Heart right ventricle (tissue), 16 donors: ENCODE data around the gene ZSCAN22. TPM values are rescaled to one million over a fixed set of nuclear protein-coding genes. Genes with fewer than 3 reads are reported as not detected.

ENCODE experiments used
- ATAC-seq, 8 donors: fragments of 200-7000 bp; cut with Tn5 transposase; one replicate each; pipeline ENCODE4 v1.9.1; 2020; ENCODE audit warnings: mild to moderate bottlenecking in 8 of 8, moderate library complexity in 8 of 8, moderate number of reproducible peaks in 1 of 8
- DNase-seq, 2 donors: peaks; one replicate each; pipeline ENCODE4 v3.0.0-alpha.2; 2020
- H3K27ac ChIP-seq, 10 donors: fragments of 200-600 bp; sonication (generic) in 2 of 10; one replicate each; pipeline versions ENCODE4 v1.5.0 to v1.8.0; 2020 to 2022; ENCODE audit warnings: mild to moderate bottlenecking in 3 of 10
- H3K27me3 ChIP-seq, 7 donors: fragments of 200-600 bp; one replicate each; pipeline ENCODE4 v1.8.0; 2021 to 2022; ENCODE audit warnings: mild to moderate bottlenecking in 2 of 7
- H3K36me3 ChIP-seq, 9 donors: fragments of 200-600 bp; sonication (generic) in 1 of 9; one replicate each; pipeline versions ENCODE4 v1.5.0 to v1.8.0; 2020 to 2022; ENCODE audit warnings: mild to moderate bottlenecking in 2 of 9
- H3K4me1 ChIP-seq, 9 donors: fragments of 200-600 bp; sonication (generic) in 1 of 9; one replicate each; pipeline versions ENCODE4 v1.5.0 to v1.8.0; 2020 to 2022; ENCODE audit warnings: mild to moderate bottlenecking in 4 of 9
- H3K4me3 ChIP-seq, 10 donors: fragments of 200-600 bp; sonication (generic) in 2 of 10; one replicate each; pipeline versions ENCODE4 v1.5.0 to v1.8.0; 2020 to 2022; ENCODE audit warnings: mild to moderate bottlenecking in 7 of 10, moderate library complexity in 2 of 10
- H3K9me3 ChIP-seq, 11 donors: fragments of 200-600 bp in 10 of 11; sonication (generic) in 2 of 11; one replicate each; pipeline versions ENCODE4 v1.5.0 to v1.8.0; 2013 to 2022; ENCODE audit warnings: mild to moderate bottlenecking in 2 of 11, control low read depth in 1 of 11, moderate library complexity in 1 of 11
- CTCF ChIP-seq, 9 donors: fragments of 200-600 bp; sonication (generic) in 2 of 9; IDR thresholded peaks; one replicate each; pipeline versions ENCODE4 v1.5.0 to v1.8.0; 2021 to 2022; ENCODE audit warnings: antibody characterized with exemption in 9 of 9, mild to moderate bottlenecking in 5 of 9, moderate library complexity in 1 of 9
- WGBS, 2 donors: extraction: QIAGEN DNeasy Blood & Tissue Kit; methylation state at CpG; one replicate each; pipeline ENCODE4 v1.1.7; 2013; ENCODE audit warnings: inconsistent platforms in 1 of 2; 5-methylcytosine and 5-hydroxymethylcytosine counted together
- intact Hi-C, 10 donors: fragments of 100-400 bp; cut with DNase I; formaldehyde crosslinking; loops; one replicate each; pipeline versions ENCODE4 v1.11.1 to v1.14.2; 2022
- polyA plus RNA-seq, 2 donors: library from polyadenylated mRNA; stranded (reverse); fragments of 200-250 nt; gene quantifications; one replicate each; pipeline ENCODE4 v1.2.3, GENCODE V29; 2013
- total RNA-seq, 10 donors: library from RNA; stranded (reverse); fragmentation: NEBNext Ultra II Directional in 3 of 10; extraction: Animal tissue kit (Norgen Biotek cat#: 25700) in 3 of 10; gene quantifications; one replicate each; pipeline versions ENCODE4 v1.2.1 to v1.2.4, GENCODE V29; 2021 to 2023
- donor health status: Arrhythmogenic right ventricular cardiomyopathy.
- donor health status: ischemic (EF 13 %, LVEDD 7.1; RV severe dilation, severe dysfunction).
- donor health status: healthy with polysubstance abuse.
- donor health status: DM: no; HTN: yes; CAD: no.
- donor health status: DM: no; HTN: no; CAD: no.
- donor health status: ischemic (EF 25% LVEDD 6.9; RV normal size, moderate dysfunction).
- donor health status: ischemic (EF 25% LVEDD 5.7; RV mildly dilated, moderate dysfunction).
- donor health status: healthy.
- donor health status: DM: yes; HTN: yes; CAD: no.
- donor health status: Ischemic cardiomyopathy.
- donor health status: ischemic (EF 35%, LVEDD 5.7; RV mildly dilated, moderate dysfunction).
- donor health status: nonischemic (EF 11% LVEDD 7.7; RV severe dilation, severe dysfunction).
- donor health status: DM: yes; HTN: yes; CAD: no.
- donor health status: PGD.
- donor health status: ischemic (EF 29% LVEDD 5.4; RV normal size, mild dysfunction).
- donor health status: nonischemic (EF 23%, LVEDD 6.1; RV moderate dilation, normal function).

ZSCAN22 gene
- total and polyA plus RNA-seq, 12 donors, result 0.80 to 2.1 (median 1.4) TPM

GRCh38 chr19:58336216-58336615 lies 9.4 kb downstream of the ZSCAN22 start:
- 96 to 97% methylated on average over 1 of the region's 1 CpG for WGBS, 2 donors
- ATAC-seq, result no peak
- no peak for TF ChIP-seq CTCF (IDR thresholded peaks at IDR 0.05)
- H3K9me3 ChIP-seq, result peaks cover 0 to 4% (median 0%) of the 10 kb centered on the region in 11 donors
- intact Hi-C loops, result no loop called here
- H3K4me3 ChIP-seq, result no peak overlapping the region
- H3K4me1 ChIP-seq, result no peaks in the 10 kb centered on the region
- no peaks in the 10 kb centered on the region for H3K27me3 ChIP-seq
- peaks cover 0 to 61% (median 17%) of the 10 kb centered on the region in 9 donors for H3K36me3 ChIP-seq
- H3K27ac ChIP-seq, result no peak overlapping the region
- DNase-seq, result no peak

- ATAC-seq (no peak), DNase-seq (no peak)
- no peak for TF ChIP-seq CTCF (IDR thresholded peaks at IDR 0.05)
- Histone ChIP-seq H3K4me1 (no peaks in the 10 kb centered on the region), H3K27me3 (no peaks in the 10 kb centered on the region), H3K9me3 (peaks cover 0 to 4% (median 0%) of the 10 kb centered on the region in 11 donors), H3K4me3 (no peak overlapping the region), H3K27ac (no peak overlapping the region), H3K36me3 (peaks cover 0 to 65% (median 17%) of the 10 kb centered on the region in 9 donors)
- 95 to 99% methylated on average over 4 of the region's 4 CpGs for WGBS, 2 donors
- intact Hi-C loops, result no loop called here
These were observed 10.0 kb downstream of the ZSCAN22 start for GRCh38 chr19:58336820-58337219.

GRCh38 chr19:58338336-58338735 lies 11.5 kb downstream of the ZSCAN22 start:
- 98 to 100% methylated on average over 11 of the region's 11 CpGs for WGBS, 2 donors
- peaks cover 0 to 4% (median 0%) of the 10 kb centered on the region in 11 donors for H3K9me3 ChIP-seq
- H3K4me3 ChIP-seq, result no peak overlapping the region
- ATAC-seq (no peak), DNase-seq (no peak)
- peaks cover 0 to 66% (median 17%) of the 10 kb centered on the region in 9 donors for H3K36me3 ChIP-seq
- intact Hi-C loops, result no loop called here
- no peak overlapping the region for H3K27ac ChIP-seq
- no peak for TF ChIP-seq CTCF (IDR thresholded peaks at IDR 0.05)
- no peaks in the 10 kb centered on the region for H3K27me3 ChIP-seq
- no peaks in the 10 kb centered on the region for H3K4me1 ChIP-seq

- Histone ChIP-seq H3K4me3 (no peak overlapping the region), H3K27ac (no peak overlapping the region), H3K27me3 (no peaks in the 10 kb centered on the region), H3K36me3 (peaks cover 0 to 66% (median 17%) of the 10 kb centered on the region in 9 donors), H3K4me1 (no peaks in the 10 kb centered on the region), H3K9me3 (peaks cover 0 to 4% (median 0%) of the 10 kb centered on the region in 11 donors)
- WGBS, 2 donors, result 79 to 80% methylated on average over 30 of the region's 30 CpGs
- no peak for DNase-seq
- TF ChIP-seq CTCF (IDR thresholded peaks at IDR 0.05), result no peak
- ATAC-seq, result no peak
- intact Hi-C loops, result no loop called here
These were observed 12.2 kb downstream of the ZSCAN22 start for GRCh38 chr19:58338825-58339558.
